ENCODE data around the gene EYS.

EYS gene

DNA sequence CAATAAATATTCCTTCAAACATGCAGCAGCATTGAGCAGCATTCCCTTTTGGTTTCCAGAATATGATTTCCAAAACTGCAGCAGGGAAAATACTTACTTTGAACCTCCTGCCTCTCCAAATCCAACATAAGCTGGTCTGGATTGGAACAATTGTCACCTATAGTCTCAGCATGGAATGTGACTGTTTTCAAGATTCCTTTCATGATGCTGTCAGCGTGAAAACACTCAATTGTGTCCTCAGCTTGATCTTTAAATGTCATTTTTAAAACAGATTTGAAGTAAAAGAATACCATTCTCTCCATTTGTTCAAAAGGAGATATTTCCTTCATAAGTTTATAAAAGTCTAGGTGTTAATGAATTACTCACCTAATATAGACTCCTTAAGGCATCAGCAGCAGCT, 993.9 kb downstream of the EYS start:
- H3K36me3 ChIP-seq (ENCODE audit: low read depth): no peaks in the 10 kb centered on the region
- DNase-seq (ENCODE audit: low spot score) (no peak), ATAC-seq (ENCODE audit: low read depth) (no peak)
- no peaks in the 10 kb centered on the region for H3K4me1 ChIP-seq (ENCODE audit: insufficient read depth, poor library complexity, severe bottlenecking)
- H3K4me3 ChIP-seq (ENCODE audit: severe bottlenecking): no peak overlapping the region
- H3K9me3 ChIP-seq (ENCODE audit: severe bottlenecking): no peaks in the 10 kb centered on the region
- H3K27me3 ChIP-seq (ENCODE audit: insufficient read depth, poor library complexity, severe bottlenecking): no peaks in the 10 kb centered on the region
- H3K27ac ChIP-seq (ENCODE audit: poor library complexity, severe bottlenecking): no peak overlapping the region
- TF ChIP-seq, protein P1, sequence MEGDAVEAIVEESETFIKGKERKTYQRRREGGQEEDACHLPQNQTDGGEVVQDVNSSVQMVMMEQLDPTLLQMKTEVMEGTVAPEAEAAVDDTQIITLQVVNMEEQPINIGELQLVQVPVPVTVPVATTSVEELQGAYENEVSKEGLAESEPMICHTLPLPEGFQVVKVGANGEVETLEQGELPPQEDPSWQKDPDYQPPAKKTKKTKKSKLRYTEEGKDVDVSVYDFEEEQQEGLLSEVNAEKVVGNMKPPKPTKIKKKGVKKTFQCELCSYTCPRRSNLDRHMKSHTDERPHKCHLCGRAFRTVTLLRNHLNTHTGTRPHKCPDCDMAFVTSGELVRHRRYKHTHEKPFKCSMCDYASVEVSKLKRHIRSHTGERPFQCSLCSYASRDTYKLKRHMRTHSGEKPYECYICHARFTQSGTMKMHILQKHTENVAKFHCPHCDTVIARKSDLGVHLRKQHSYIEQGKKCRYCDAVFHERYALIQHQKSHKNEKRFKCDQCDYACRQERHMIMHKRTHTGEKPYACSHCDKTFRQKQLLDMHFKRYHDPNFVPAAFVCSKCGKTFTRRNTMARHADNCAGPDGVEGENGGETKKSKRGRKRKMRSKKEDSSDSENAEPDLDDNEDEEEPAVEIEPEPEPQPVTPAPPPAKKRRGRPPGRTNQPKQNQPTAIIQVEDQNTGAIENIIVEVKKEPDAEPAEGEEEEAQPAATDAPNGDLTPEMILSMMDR (IDR thresholded peaks at IDR 0.05; ENCODE audit: poor library complexity, severe bottlenecking): no peak

DNA sequence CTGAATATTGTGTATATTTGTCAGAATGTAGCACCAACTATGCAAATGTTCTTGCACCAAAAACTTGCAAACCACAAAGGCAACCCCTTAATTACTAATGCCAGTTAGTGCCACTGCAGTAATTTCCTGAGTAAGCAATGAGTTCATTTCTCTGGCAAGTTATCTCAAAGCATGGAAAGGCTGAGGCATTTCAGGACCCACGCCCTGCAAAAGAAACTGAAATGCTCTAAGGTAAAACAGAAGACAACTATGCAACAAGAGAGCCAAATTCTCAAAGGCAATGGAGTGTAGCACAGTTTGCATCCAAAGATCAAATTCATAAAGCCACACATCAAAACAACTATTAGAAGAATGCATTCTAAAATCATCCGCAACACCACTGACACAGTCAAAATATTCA, 994.4 kb downstream of the EYS start:
- H3K4me1 ChIP-seq (ENCODE audit: insufficient read depth, poor library complexity, severe bottlenecking): no peaks in the 10 kb centered on the region

DNA sequence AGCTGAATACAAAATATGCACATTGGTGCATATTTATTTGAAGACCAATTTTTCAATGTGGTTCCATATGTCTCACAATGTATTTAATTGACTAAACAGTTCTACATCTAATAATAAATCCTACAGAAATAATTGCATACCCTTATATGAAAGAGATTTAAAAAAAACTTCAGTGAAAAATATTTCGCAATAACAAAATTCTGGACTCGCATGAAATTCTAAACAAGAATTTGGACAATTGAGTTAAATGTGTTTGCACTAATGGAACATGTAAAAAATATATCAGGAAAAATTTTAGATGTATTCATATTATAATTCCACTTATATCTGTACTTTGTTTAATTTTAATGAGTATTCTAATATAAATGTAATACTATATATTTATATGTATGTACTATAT, 1003.1 kb downstream of the EYS start:
- Histone ChIP-seq H3K9me3 (ENCODE audit: severe bottlenecking) (no peaks in the 10 kb centered on the region), H3K27me3 (ENCODE audit: insufficient read depth, poor library complexity, severe bottlenecking) (no peaks in the 10 kb centered on the region), H3K4me1 (ENCODE audit: insufficient read depth, poor library complexity, severe bottlenecking) (no peaks in the 10 kb centered on the region), H3K27ac (ENCODE audit: poor library complexity, severe bottlenecking) (no peak overlapping the region), H3K4me3 (ENCODE audit: severe bottlenecking) (no peak overlapping the region), H3K36me3 (ENCODE audit: low read depth) (no peaks in the 10 kb centered on the region)
- ATAC-seq (ENCODE audit: low read depth) (no peak), DNase-seq (ENCODE audit: low spot score) (no peak)
- TF ChIP-seq, protein P1 (IDR thresholded peaks at IDR 0.05; ENCODE audit: poor library complexity, severe bottlenecking): no peak

More for the DNA sequence above, 994.4 kb downstream of the EYS start:
- H3K4me3 ChIP-seq (ENCODE audit: severe bottlenecking): no peak overlapping the region
- no peaks in the 10 kb centered on the region for H3K9me3 ChIP-seq (ENCODE audit: severe bottlenecking)
- TF ChIP-seq, protein P1 (IDR thresholded peaks at IDR 0.05; ENCODE audit: poor library complexity, severe bottlenecking): no peak
- no peak for DNase-seq (ENCODE audit: low spot score)
- no peak for ATAC-seq (ENCODE audit: low read depth)
- no peaks in the 10 kb centered on the region for H3K27me3 ChIP-seq (ENCODE audit: insufficient read depth, poor library complexity, severe bottlenecking)
- no peaks in the 10 kb centered on the region for H3K36me3 ChIP-seq (ENCODE audit: low read depth)
- H3K27ac ChIP-seq (ENCODE audit: poor library complexity, severe bottlenecking): no peak overlapping the region

GRCh38 chr6:64696053-64696452, 1011.0 kb downstream of the EYS start:
- H3K27me3 ChIP-seq (ENCODE audit: insufficient read depth, poor library complexity, severe bottlenecking): no peaks in the 10 kb centered on the region
- no peaks in the 10 kb centered on the region for H3K36me3 ChIP-seq (ENCODE audit: low read depth)
- ATAC-seq (ENCODE audit: low read depth) (no peak), DNase-seq (ENCODE audit: low spot score) (no peak)
- no peaks in the 10 kb centered on the region for H3K9me3 ChIP-seq (ENCODE audit: severe bottlenecking)
- no peak overlapping the region for H3K27ac ChIP-seq (ENCODE audit: poor library complexity, severe bottlenecking)
- TF ChIP-seq, protein P1 (IDR thresholded peaks at IDR 0.05; ENCODE audit: poor library complexity, severe bottlenecking): no peak
- no peaks in the 10 kb centered on the region for H3K4me1 ChIP-seq (ENCODE audit: insufficient read depth, poor library complexity, severe bottlenecking)
- H3K4me3 ChIP-seq (ENCODE audit: severe bottlenecking): no peak overlapping the region

DNA sequence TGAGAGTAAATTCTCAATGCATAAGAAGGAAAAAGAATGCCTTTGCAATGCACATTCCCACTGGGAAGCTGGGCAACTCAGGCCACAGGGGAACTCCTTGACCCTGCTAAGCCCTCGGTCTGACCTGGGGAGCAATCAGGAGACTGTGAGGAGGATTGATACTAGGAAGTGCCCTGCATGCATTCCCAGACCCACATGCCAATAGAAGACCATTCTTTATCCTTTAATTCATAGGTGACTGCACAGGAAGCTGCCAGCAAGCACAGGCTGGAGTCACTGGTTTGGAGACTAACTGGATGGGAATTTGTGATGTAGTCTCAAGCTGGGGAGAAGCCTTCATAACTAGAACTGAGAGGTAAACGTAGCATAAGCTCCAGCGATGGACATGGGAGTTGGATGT, 1012.7 kb downstream of the EYS start:
- TF ChIP-seq, protein P1 (IDR thresholded peaks at IDR 0.05; ENCODE audit: poor library complexity, severe bottlenecking): no peak
- Histone ChIP-seq H3K27ac (ENCODE audit: poor library complexity, severe bottlenecking) (no peak overlapping the region), H3K4me1 (ENCODE audit: insufficient read depth, poor library complexity, severe bottlenecking) (no peaks in the 10 kb centered on the region), H3K36me3 (ENCODE audit: low read depth) (no peaks in the 10 kb centered on the region), H3K27me3 (ENCODE audit: insufficient read depth, poor library complexity, severe bottlenecking) (no peaks in the 10 kb centered on the region), H3K4me3 (ENCODE audit: severe bottlenecking) (no peak overlapping the region), H3K9me3 (ENCODE audit: severe bottlenecking) (no peaks in the 10 kb centered on the region)
- DNase-seq (ENCODE audit: low spot score) (no peak), ATAC-seq (ENCODE audit: low read depth) (no peak)

Data from RWPE2 (cell line).